KBM-7 (cell line): ENCODE results near the gene UQCC2.

Source experiments
- DNase-seq: peaks from one replicate; pipeline ENCODE4 v3.0.0-alpha.2; 2015
- in situ Hi-C: fragments of 300-500 bp; cut with MboI; formaldehyde crosslinking; loops from 2 replicates; pipeline ENCODE4 v1.14.3; 2020; ENCODE audit warnings: low sequenced_read_pairs, low pct_unique_long_range_greater_than_20kb, mixed read lengths

UQCC2 gene

DNA sequence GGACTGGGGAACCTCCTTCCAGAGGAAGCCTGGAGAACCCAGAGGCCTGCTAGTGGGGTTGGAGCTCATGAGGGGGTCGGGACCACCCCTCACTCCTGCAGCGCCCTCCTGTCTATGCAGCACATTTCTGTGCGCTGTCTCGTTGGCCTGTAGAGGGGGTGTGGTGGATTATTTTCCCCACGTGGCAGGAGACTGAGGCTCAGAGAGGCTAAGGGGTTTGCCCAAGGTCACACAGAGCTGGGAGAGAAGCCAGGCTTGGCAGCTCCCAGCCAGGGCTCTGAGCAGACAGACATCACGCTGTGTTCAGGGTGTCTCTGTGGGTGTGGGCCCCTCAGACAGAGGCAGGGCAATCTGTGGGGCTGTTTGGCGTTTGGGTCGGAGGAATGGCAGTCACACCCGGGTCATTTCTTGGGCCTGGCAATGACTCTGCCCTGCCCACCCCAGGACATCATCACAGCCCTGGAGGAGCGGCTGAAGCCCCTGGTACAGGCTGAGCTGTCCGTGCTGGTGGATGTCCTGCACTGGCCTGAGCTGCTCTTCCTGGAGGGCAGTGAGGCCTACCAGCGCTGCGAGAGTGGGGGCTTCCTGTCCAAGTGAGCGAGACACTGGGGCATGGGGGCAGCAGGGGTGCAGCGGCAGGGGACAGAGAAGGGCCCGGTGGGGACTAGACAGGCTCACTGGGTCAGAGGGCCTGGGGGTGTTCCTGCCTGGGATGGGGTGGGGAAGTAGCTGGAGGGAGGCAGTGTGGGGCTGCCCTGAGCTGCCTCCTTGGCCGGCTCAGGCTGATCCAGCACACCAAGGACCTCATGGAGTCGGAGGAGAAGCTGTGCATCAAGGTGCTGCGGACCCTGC is 27.7 kb downstream of the UQCC2 start:
- DNase-seq, result no peak
- in situ Hi-C loops, result no loop called here

DNA sequence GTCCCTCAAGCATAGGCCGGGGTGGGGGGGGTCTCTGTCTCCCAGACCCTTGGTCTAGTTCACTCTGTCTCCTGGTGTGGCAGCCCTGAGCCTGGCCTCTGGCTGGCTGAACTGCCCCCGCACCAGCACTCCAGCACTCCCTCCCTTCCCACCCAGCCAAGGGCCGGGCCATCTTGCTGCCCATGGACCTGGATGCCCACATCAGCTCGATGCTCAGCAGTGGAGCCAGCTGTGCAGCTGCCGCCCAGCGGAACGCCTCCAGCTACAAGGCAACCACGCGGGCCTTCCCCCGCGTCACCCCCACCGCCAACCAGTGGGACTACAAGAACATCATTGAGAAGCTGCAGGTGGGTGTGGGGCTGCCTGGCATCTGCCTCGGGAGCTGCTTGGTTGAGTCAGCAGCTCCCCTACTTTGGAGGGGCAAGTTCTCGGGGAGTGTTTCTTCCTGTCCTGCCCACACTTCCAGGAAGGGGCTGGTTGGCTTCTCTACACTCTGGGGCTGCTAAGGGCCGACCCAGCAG is 28.4 kb downstream of the UQCC2 start:
- in situ Hi-C loops, result no loop called here
- DNase-seq, result no peak

GRCh38 chr6:33682341-33682740 is 29.2 kb downstream of the UQCC2 start:
- in situ Hi-C loops, result no loop called here
- no peak for DNase-seq

DNA sequence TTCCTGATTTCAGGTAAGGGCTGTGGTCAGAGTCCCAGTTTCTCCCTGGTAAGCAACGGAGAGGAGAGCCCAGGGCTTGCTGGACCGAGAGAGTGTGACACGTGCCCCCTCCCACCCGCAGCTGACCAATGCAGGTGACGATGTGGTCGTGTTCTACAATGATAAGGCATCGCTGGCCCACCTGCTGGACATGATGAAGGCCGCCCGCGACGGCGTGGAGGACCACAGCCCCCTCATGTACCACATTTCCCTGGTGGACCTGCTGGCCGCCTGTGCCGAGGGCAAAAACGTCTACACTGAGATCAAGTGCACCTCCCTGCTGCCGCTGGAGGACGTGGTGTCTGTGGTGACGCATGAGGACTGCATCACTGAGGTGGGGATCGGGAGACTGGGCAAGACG is 31.7 kb downstream of the UQCC2 start:
- no peak for DNase-seq
- in situ Hi-C loops, result no loop called here

DNA sequence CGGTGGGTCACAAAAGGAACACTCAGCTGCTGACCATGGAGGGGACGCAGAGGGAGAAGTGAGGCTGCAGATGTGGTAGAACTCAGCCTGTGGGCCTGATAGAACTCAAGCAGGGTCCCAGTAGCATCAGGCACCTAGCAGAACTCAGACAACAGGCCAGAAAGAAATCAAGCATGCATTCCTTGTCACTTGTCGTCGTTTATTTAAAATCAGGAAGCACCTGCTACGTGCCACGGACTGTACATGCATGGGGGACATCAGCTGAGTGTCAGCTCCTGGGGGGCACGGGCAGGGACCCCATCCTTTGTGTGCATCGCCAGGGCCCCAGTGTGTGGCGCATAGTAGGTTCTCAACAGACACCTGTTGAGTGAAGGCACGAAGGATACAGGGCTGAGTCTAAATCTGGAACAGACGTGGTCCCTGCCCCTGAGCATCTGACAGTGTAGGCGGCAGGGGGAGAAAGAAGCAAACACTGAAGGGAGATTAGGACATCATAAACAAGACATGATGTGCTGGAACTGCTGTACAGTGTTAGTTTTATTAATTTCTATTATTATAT is 32.5 kb downstream of the UQCC2 start:
- in situ Hi-C loops, result no loop called here
- no peak for DNase-seq

DNA sequence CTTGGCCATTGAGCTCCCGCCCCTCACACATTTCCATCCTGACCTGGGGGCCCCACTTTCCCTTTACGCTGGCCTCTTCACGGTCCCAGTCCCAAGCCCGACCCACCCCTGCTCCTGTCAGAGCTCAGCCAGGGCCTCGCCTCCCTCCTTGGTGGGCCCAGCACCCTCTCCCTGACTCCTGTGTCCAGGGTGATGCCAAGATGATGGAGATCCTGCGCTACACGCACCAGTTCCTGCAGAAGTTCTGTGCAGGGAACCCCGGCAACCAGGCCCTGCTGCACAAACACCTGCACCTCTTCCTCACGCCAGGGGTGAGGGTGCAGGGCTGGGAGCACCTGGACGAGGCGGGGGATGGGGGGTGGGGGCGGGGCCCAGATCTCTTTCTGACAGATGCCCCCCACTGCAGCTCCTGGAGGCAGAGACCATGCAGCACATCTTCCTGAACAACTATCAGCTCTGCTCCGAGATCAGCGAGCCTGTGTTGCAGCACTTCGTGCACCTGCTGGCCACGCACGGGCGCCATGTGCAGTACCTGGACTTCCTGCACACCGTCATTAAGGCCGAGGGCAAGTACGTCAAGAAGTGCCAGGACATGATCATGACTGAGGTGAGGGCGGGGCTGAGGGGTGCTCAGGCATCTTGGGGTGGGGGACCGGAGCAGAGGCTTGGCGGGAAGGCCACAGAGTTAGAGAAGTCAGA is 33.1 kb downstream of the UQCC2 start:
- DNase-seq, result no peak
- in situ Hi-C loops, result no loop called here

- no peak for DNase-seq
- in situ Hi-C loops, result no loop called here
Observed at GRCh38 chr6:33677689-33678088, 33.8 kb downstream of the UQCC2 start.

GRCh38 chr6:33677143-33677660 is 34.3 kb downstream of the UQCC2 start:
- no peak for DNase-seq

GRCh38 chr6:33676416-33677142 is 34.9 kb downstream of the UQCC2 start:
- in situ Hi-C loops, result no loop called here
- no peak for DNase-seq

More at GRCh38 chr6:33677143-33677660, 34.3 kb downstream of the UQCC2 start:
- in situ Hi-C loops, result no loop called here

DNA sequence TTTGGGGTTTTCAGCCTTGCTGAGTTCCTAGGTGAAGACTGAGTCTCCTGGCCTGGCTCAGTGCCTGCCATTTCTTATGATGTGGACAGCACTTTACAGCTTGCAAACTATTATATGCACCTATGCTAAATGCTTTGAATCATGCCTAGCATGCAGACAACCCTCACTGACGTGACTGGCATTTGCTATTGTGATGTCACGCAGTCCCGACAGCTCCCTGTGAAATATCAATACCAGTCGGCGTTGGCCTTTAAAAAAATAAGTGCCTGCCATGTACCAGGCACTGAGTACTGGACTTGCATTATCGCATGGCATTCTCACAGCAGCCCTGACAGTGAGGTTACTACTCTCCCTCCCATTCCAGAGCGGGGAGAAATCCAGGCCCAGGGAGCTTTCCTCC is 35.5 kb downstream of the UQCC2 start:
- in situ Hi-C loops, result no loop called here
- DNase-seq, result no peak

DNA sequence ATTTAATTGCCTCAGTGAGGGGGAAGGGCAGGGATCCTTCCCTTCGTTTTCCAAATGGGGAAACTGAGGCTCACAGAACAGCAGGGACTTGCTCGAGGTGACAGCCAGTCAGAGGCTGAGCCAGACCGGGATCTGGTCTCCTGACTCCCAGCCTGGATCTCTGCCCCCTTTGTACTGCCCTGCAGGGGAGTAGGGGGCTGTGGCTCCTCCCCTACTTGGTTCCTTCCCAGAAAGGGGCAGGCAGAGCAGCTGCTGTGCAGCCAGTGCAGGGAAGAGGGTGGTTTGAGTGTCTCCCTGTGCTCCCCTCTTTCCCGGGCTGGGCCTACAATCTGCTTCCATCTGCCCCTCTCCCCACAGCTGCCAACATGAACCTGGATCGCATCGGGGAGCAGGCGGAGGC is 37.6 kb downstream of the UQCC2 start:
- in situ Hi-C loops, result no loop called here
- no peak for DNase-seq

DNA sequence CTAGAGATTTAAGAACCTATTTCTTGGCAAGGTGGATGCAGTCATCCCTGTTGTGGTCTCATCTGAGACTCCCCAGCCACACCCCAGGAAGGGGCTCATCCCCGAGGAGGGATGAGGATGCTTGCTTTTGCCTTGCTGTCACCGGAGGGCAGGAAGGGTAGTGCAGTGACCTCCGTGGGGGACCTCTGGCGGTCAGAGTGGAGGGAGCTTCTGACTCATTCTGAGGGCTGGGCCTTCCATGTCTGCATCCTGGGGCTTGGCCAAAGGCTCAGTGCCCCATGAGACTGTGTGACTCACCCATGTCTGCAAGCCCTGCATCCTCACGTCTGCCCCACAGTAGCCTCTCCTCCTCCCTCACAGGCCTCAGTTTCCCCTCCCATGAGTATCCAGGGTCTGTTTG is 38.7 kb downstream of the UQCC2 start:
- in situ Hi-C loops, result no loop called here
- DNase-seq, result no peak

GRCh38 chr6:33671744-33672072 is 39.8 kb downstream of the UQCC2 start:
- in situ Hi-C loops, result no loop called here
- no peak for DNase-seq

- DNase-seq, result no peak
- in situ Hi-C loops, result no loop called here
Observed at GRCh38 chr6:33670971-33671743, 40.3 kb downstream of the UQCC2 start.

DNA sequence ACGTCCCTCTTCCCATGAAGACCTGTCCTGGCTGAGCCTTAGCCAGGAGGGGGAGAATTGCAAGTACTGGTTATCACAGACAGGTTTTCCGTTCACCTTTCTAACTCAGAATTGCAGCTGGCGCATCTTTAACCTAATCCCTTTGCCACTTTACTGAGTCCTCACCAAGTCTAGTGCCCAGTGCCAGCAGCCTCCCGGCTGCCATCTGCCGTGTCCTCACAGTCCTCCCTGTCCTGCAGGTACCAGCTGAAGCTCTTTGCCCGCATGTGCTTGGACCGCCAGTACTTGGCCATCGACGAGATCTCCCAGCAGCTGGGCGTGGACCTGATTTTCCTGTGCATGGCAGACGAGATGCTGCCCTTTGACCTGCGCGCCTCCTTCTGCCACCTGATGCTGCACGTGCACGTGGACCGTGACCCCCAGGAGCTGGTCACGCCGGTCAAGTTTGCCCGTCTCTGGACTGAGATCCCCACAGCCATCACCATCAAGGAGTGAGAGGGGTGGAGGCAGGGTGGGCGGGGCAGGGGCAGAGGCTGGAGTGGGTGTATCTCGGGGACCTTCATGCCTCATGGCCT is 41.3 kb downstream of the UQCC2 start:
- in situ Hi-C loops, result no loop called here
- no peak for DNase-seq

DNA sequence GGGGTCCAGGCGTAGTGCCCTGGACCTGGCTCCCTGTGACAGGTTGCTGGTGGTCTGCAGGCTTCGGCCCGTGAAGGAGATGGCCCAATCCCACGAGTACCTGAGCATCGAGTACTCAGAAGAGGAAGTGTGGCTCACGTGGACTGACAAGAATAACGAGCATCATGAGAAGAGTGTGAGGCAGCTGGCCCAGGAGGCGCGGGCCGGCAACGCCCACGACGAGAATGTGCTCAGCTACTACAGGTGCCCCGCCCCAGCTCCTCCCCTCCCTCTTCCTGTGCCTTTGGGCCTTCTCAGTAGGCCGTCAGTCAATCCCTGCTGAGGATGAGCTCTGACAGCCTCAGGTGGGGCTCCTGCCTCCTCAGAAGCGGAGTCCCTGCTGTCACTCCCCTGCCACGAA is 42.6 kb downstream of the UQCC2 start:
- in situ Hi-C loops, result no loop called here
- DNase-seq, result no peak

DNA sequence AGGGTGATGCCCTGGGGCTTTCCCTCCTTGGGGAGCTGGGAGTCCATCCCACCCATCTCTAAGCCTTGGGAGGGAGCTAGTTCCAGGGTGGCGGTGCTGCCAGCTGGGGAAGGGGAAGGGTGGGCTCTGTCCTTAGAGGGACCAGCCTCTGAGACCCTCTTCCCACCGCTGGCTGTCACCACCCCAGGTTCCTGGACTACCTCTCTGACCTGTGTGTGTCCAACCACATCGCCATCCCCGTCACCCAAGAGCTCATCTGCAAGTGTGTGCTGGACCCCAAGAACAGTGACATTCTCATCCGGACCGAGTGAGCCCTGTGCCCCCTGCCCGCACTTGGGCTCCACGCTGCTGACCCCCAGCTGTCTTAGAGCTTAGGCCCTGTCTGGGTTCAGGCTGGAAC is 43.2 kb downstream of the UQCC2 start:
- in situ Hi-C loops, result no loop called here

DNA sequence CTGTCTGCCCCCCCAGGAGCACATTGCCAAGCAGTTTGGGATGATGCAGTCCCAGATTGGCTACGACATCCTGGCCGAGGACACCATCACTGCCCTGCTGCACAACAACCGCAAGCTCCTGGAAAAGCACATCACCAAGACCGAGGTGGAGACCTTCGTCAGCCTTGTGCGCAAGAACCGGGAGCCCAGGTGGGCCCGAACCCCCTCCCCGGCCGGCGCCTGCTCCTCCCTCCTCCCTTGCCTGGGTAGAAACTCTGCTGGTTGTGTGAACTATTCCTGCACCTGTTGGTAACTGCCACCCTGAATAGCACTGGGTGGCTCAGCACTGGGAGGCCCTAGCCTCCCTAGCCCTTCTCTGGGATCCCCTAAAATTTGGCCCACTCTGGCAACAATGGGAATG is 43.7 kb downstream of the UQCC2 start:
- in situ Hi-C loops, result no loop called here
- no peak for DNase-seq

More for the DNA sequence above, 43.2 kb downstream of the UQCC2 start:
- DNase-seq, result no peak
